ENCODE data around the gene CNTNAP2. TPM values are rescaled to one million over a fixed set of nuclear protein-coding genes. Genes with fewer than 3 reads are reported as not detected.
"Not testable (repeated sequence)": the region's sequence is repeated elsewhere in the genome, so short reads cannot be mapped to it uniquely, and the experiment has no call there.

Gene CNTNAP2
- total RNA-seq, 1 donor from 2014 or later, result 2.0 TPM

GRCh38 chr7:148385009-148385682 lies 2268.5 kb downstream of the CNTNAP2 start:
- DNase-seq (ENCODE audit: low spot score) (no peak), ATAC-seq (no peak)

- DNase-seq (ENCODE audit: low spot score), result no peak
- no peak for ATAC-seq
Measured at GRCh38 chr7:148390381-148390780, 2273.8 kb downstream of the CNTNAP2 start.

GRCh38 chr7:148391591-148391990 lies 2275.0 kb downstream of the CNTNAP2 start:
- no peak for DNase-seq (ENCODE audit: low spot score)
- ATAC-seq, result no peak

- DNase-seq (ENCODE audit: low spot score) (no peak), ATAC-seq (no peak)
Measured at GRCh38 chr7:148394582-148394981, 2278.0 kb downstream of the CNTNAP2 start.

GRCh38 chr7:148395352-148395811 lies 2278.8 kb downstream of the CNTNAP2 start:
- ATAC-seq, result no peak

GRCh38 chr7:148395990-148396716 lies 2279.6 kb downstream of the CNTNAP2 start:
- no peak for DNase-seq (ENCODE audit: low spot score)
- ATAC-seq, result no peak

More at GRCh38 chr7:148395352-148395811, 2278.8 kb downstream of the CNTNAP2 start:
- DNase-seq (ENCODE audit: low spot score), result no peak

GRCh38 chr7:148397056-148397455 lies 2280.5 kb downstream of the CNTNAP2 start:
- ATAC-seq (no peak), DNase-seq (ENCODE audit: low spot score) (no peak)

GRCh38 chr7:148397551-148397950 lies 2280.9 kb downstream of the CNTNAP2 start:
- no peak for DNase-seq (ENCODE audit: low spot score)
- no peak for ATAC-seq

GRCh38 chr7:148397985-148398384 lies 2281.4 kb downstream of the CNTNAP2 start:
- ATAC-seq, result no peak
- DNase-seq (ENCODE audit: low spot score), result no peak

GRCh38 chr7:148398844-148399365 lies 2282.3 kb downstream of the CNTNAP2 start:
- DNase-seq (ENCODE audit: low spot score) (no peak), ATAC-seq (no peak)

- DNase-seq (ENCODE audit: low spot score) (no peak), ATAC-seq (no peak)
Measured at GRCh38 chr7:148400101-148400500, 2283.5 kb downstream of the CNTNAP2 start.

GRCh38 chr7:148402159-148402558 lies 2285.6 kb downstream of the CNTNAP2 start:
- ATAC-seq (no peak), DNase-seq (ENCODE audit: low spot score) (no peak)

GRCh38 chr7:148403466-148403993 lies 2286.9 kb downstream of the CNTNAP2 start:
- DNase-seq (ENCODE audit: low spot score), result no peak
- no peak for ATAC-seq

- ATAC-seq (no peak), DNase-seq (ENCODE audit: low spot score) (no peak)
Measured at GRCh38 chr7:148408307-148408706, 2291.7 kb downstream of the CNTNAP2 start.

- DNase-seq (ENCODE audit: low spot score) (no peak), ATAC-seq (no peak)
Measured at GRCh38 chr7:148410905-148411304, 2294.3 kb downstream of the CNTNAP2 start.

GRCh38 chr7:148412691-148413090 lies 2296.1 kb downstream of the CNTNAP2 start:
- ATAC-seq, result no peak
- DNase-seq (ENCODE audit: low spot score), result no peak

GRCh38 chr7:148419856-148420832 lies 2303.5 kb downstream of the CNTNAP2 start:
- DNase-seq (ENCODE audit: low spot score) (no peak), ATAC-seq (no peak)

GRCh38 chr7:148422030-148422429 lies 2305.4 kb downstream of the CNTNAP2 start:
- DNase-seq (ENCODE audit: low spot score), result no peak
- ATAC-seq, result no peak

- ATAC-seq; DNase-seq (ENCODE audit: low spot score): not testable (repeated sequence)
Measured at GRCh38 chr7:148426393-148426792, 2309.8 kb downstream of the CNTNAP2 start.

- DNase-seq (ENCODE audit: low spot score); ATAC-seq: not testable (repeated sequence)
Measured at GRCh38 chr7:148430690-148431089, 2314.1 kb downstream of the CNTNAP2 start.

Data from left lobe of liver (tissue), 2 donors.